ENCODE results near the gene CARD8.
"Not testable (repeated sequence)": the region's sequence is repeated elsewhere in the genome, so short reads cannot be mapped to it uniquely, and the experiment has no call there.

- TF ChIP-seq POLR2AphosphoS5 (IDR thresholded peaks at IDR 0.05; ENCODE audit: borderline replicate concordance, low read depth, low read length); EZH2 (IDR thresholded peaks at IDR 0.05); FOXP2 (optimal IDR thresholded peaks at IDR 0.05; ENCODE audit: control extremely low read depth, extremely low read length, insufficient read depth): not testable (repeated sequence)
Observed at GRCh38 chr19:48269617-48270026, 13.9 kb upstream of the CARD8 start.
